ENCODE measurements around the gene ZNF91.

ZNF91 gene

GRCh38 chr19:23391236-23391635 lies 4.0 kb downstream of the ZNF91 start:
- CTCF ChIA-PET, result interaction anchor here (0.6 kb wide), 1 partner anchor 472 kb away, joined by 3 read pairs; no protein-coding TSS in a partner anchor
- Histone ChIP-seq H3K36me3 (ENCODE audit: control insufficient read depth in 2 of 2, insufficient read depth in 1 of 2, low read length in 2 of 2) (peaks cover 0 to 38% of the 10 kb centered on the region in 2 experiments; a peak in 2 of 3 replicates), H3K9me3 (ENCODE audit: control insufficient read depth, insufficient read depth, low read depth, low read length) (no peaks in the 10 kb centered on the region), H3K4me3 (ENCODE audit: low read depth, low read length) (no peak overlapping the region), H3K27ac (ENCODE audit: extremely low read depth, low read depth, low read length) (no peak overlapping the region), H3K4me1 (ENCODE audit: control insufficient read depth, insufficient read depth, low read length) (no peaks in the 10 kb centered on the region)
- POLR2A ChIA-PET, result no interaction called here
- TF ChIP-seq ZNF138 (tag by site-specific recombination; IDR thresholded peaks at IDR 0.05; ENCODE audit: borderline replicate concordance) (no peak), BCL11A (tag by site-specific recombination; IDR thresholded peaks at IDR 0.05; ENCODE audit: low read depth) (no peak), ZNF785 (tag by site-specific recombination; IDR thresholded peaks at IDR 0.05) (no peak), ZNF529 (tag by site-specific recombination; IDR thresholded peaks at IDR 0.05; ENCODE audit: insufficient replicate concordance) (no peak), KLF10 (tag by site-specific recombination; IDR thresholded peaks at IDR 0.05) (no peak)
- TF ChIP-seq, protein P1, sequence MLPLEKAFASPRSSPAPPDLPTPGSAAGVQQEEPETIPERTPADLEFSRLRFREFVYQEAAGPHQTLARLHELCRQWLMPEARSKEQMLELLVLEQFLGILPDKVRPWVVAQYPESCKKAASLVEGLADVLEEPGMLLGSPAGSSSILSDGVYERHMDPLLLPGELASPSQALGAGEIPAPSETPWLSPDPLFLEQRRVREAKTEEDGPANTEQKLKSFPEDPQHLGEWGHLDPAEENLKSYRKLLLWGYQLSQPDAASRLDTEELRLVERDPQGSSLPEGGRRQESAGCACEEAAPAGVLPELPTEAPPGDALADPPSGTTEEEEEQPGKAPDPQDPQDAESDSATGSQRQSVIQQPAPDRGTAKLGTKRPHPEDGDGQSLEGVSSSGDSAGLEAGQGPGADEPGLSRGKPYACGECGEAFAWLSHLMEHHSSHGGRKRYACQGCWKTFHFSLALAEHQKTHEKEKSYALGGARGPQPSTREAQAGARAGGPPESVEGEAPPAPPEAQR (tag by site-specific recombination; IDR thresholded peaks at IDR 0.05), result no peak

- Histone ChIP-seq H3K4me3 (ENCODE audit: low read depth, low read length) (no peak overlapping the region), H3K36me3 (ENCODE audit: control insufficient read depth in 2 of 2, insufficient read depth in 1 of 2, low read length in 2 of 2) (peaks cover 0 to 66% of the 10 kb centered on the region in 2 experiments; a peak in 1 of 3 replicates), H3K27ac (ENCODE audit: extremely low read depth, low read depth, low read length) (no peak overlapping the region), H3K4me1 (ENCODE audit: control insufficient read depth, insufficient read depth, low read length) (no peaks in the 10 kb centered on the region), H3K9me3 (ENCODE audit: control insufficient read depth, insufficient read depth, low read depth, low read length) (no peaks in the 10 kb centered on the region)
- CTCF ChIA-PET, result no interaction called here
- TF ChIP-seq ZNF350 (tag by site-specific recombination; IDR thresholded peaks at IDR 0.05) (no peak), ZNF223 (tag by site-specific recombination; IDR thresholded peaks at IDR 0.05) (no peak), ZNF560 (tag by site-specific recombination; IDR thresholded peaks at IDR 0.05; ENCODE audit: borderline replicate concordance) (no peak), ZNF513 (tag by site-specific recombination; IDR thresholded peaks at IDR 0.05) (no peak), SP7 (tag by site-specific recombination; IDR thresholded peaks at IDR 0.05) (no peak), ZNF221 (tag by site-specific recombination; IDR thresholded peaks at IDR 0.05; ENCODE audit: borderline replicate concordance) (no peak), ZNF274 (IDR thresholded peaks at IDR 0.05; ENCODE audit: low read length) (no peak), ZNF274 (tag by site-specific recombination; IDR thresholded peaks at IDR 0.05; ENCODE audit: borderline replicate concordance) (no peak)
- POLR2A ChIA-PET, result no interaction called here
Measured at GRCh38 chr19:23385404-23385803, 9.9 kb downstream of the ZNF91 start.

DNA sequence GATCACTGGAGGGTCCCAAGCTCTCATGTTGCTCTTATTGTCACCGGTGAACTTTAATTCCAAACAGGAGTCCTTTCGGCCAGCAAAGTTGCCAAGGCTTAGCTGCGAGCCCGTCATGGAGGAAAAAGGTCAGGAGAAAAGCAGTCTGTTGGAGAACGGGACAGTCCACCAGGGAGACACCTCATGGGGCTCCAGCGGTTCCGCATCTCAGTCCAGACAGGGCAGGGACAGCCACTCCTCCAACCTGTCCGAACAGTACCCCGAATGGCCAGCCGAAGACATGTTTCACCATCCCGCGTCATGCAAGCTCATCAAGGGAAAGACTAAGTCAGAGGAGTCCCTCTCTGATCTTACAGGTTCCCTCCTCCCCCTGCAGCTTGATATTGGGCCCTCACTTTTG lies 10.4 kb downstream of the ZNF91 start:
- Histone ChIP-seq H3K4me1 (ENCODE audit: control insufficient read depth, insufficient read depth, low read length) (no peaks in the 10 kb centered on the region), H3K27ac (ENCODE audit: extremely low read depth, low read depth, low read length) (no peak overlapping the region), H3K9me3 (ENCODE audit: control insufficient read depth, insufficient read depth, low read depth, low read length) (no peaks in the 10 kb centered on the region), H3K36me3 (ENCODE audit: control insufficient read depth in 2 of 2, insufficient read depth in 1 of 2, low read length in 2 of 2) (peaks cover 0 to 63% of the 10 kb centered on the region in 2 experiments; a peak in 1 of 3 replicates), H3K4me3 (ENCODE audit: low read depth, low read length) (no peak overlapping the region)
- CTCF ChIA-PET, result no interaction called here
- TF ChIP-seq ZNF354C (tag by site-specific recombination; IDR thresholded peaks at IDR 0.05; ENCODE audit: borderline replicate concordance, low read depth), result no peak
- no peak for TF ChIP-seq KLF16 (tag by site-specific recombination; IDR thresholded peaks at IDR 0.05)
- no peak for TF ChIP-seq ZNF776 (tag by site-specific recombination; IDR thresholded peaks at IDR 0.05; ENCODE audit: borderline replicate concordance)
- no peak for TF ChIP-seq ZNF785 (tag by site-specific recombination; IDR thresholded peaks at IDR 0.05)
- TF ChIP-seq ZNF239 (tag by site-specific recombination; IDR thresholded peaks at IDR 0.05), result no peak
- POLR2A ChIA-PET, result no interaction called here

Measured in HEK293 (cell line).